H1 (cell line): ENCODE measurements around the gene EHD2. TPM values are rescaled to one million over a fixed set of nuclear protein-coding genes. Genes with fewer than 3 reads are reported as not detected.

Source experiments
- CTCF ChIA-PET: fragments of 300-600 bp; sonication (Branson Sonifier 250); formaldehyde crosslinking; loops from one replicate; lab custom pipeline; 2021; ENCODE audit not compliant: partially characterized antibody; lab: Charles Lee
- POLR2A ChIA-PET: fragments of 300-600 bp; sonication (Branson Sonifier 250); formaldehyde crosslinking; loops from one replicate; lab custom pipeline; 2021; ENCODE audit warnings: inconsistent platforms; ENCODE audit not compliant: partially characterized antibody; lab: Charles Lee
- DNase-seq, 2 experiments: peaks; one replicate each; pipeline versions ENCODE4 v3.0.0 to v3.0.0-alpha.2; 2010 to 2022; ENCODE audit warnings: low spot score in 2 of 2, low read depth in 1 of 2, mixed read lengths in 1 of 2
- FAIRE-seq: peaks from 2 replicates; lab custom pipeline; 2011; peaks lifted over from hg19 to GRCh38; lab: Jason Lieb, UNC
- H2AFZ ChIP-seq: 2 replicates; pipeline ENCODE4 v1.8.1; 2012; ENCODE audit warnings: low read length, inconsistent platforms
- H2AK5ac ChIP-seq: 2 replicates; pipeline ENCODE4 v1.6.1; 2013; ENCODE audit warnings: low read depth, low read length
- H2BK120ac ChIP-seq: replicated peaks from 2 replicates; pipeline ENCODE3; 2013; ENCODE audit warnings: low read depth, low read length, inconsistent platforms
- H2BK12ac ChIP-seq: 2 replicates; pipeline ENCODE4 v1.6.1; 2013; ENCODE audit warnings: low read depth, low read length
- H2BK15ac ChIP-seq: 2 replicates; pipeline ENCODE4 v1.6.1; 2013; ENCODE audit warnings: low read length
- H2BK20ac ChIP-seq: 2 replicates; pipeline ENCODE4 v1.6.1; 2013; ENCODE audit warnings: low read length
- H2BK5ac ChIP-seq: 2 replicates; pipeline ENCODE4 v1.6.1; 2013; ENCODE audit warnings: low read depth, low read length
- H3K14ac ChIP-seq: 2 replicates; pipeline ENCODE4 v1.6.1; 2013; ENCODE audit warnings: inconsistent platforms; ENCODE audit not compliant: insufficient read length
- H3K18ac ChIP-seq: 2 replicates; pipeline ENCODE4 v1.6.1; 2013; ENCODE audit warnings: low read length; ENCODE audit errors: extremely low read depth
- H3K23ac ChIP-seq: 2 replicates; pipeline ENCODE4 v1.6.1; 2013; ENCODE audit warnings: inconsistent platforms; ENCODE audit not compliant: insufficient read length
- H3K23me2 ChIP-seq: 2 replicates; pipeline ENCODE4 v1.6.1; 2013; ENCODE audit warnings: low read depth, low read length
- H3K27ac ChIP-seq: 2 replicates; pipeline ENCODE4 v1.6.1; 2011; ENCODE audit warnings: low read depth, low read length, inconsistent platforms
- H3K27me3 ChIP-seq, 4 experiments: replicated peaks in 1 of 4; 1 replicate in 1 of 4; 2 replicates in 3 of 4; pipeline versions ENCODE4 v1.6.1 to v1.8.1; 2011 to 2013; ENCODE audit warnings: low read length in 3 of 4, mild to moderate bottlenecking in 3 of 4, inconsistent platforms in 2 of 4, mixed read lengths in 2 of 4, moderate library complexity in 1 of 4; ENCODE audit not compliant: control insufficient read depth in 3 of 4, insufficient read depth in 3 of 4; ENCODE audit errors: extremely low read depth in 1 of 4
- H3K36me3 ChIP-seq, 4 experiments: 2 replicates each; pipeline versions ENCODE4 v1.6.1 to v1.8.1; 2011 to 2013; ENCODE audit warnings: mild to moderate bottlenecking in 4 of 4, low read length in 3 of 4, moderate library complexity in 2 of 4, control low read depth in 1 of 4, inconsistent platforms in 1 of 4; ENCODE audit not compliant: insufficient read depth in 4 of 4, control insufficient read depth in 2 of 4
- H3K4ac ChIP-seq: replicated peaks from 2 replicates; pipeline ENCODE3; 2013; ENCODE audit warnings: low read length, low read depth, mixed read lengths, inconsistent platforms; ENCODE audit not compliant: insufficient read length
- H3K4me1 ChIP-seq, 4 experiments: replicated peaks in 1 of 4; 1 replicate in 1 of 4; 2 replicates in 3 of 4; pipeline versions ENCODE4 v1.6.1 to v1.8.1; 2011 to 2013; ENCODE audit warnings: low read length in 3 of 4, inconsistent platforms in 2 of 4, mixed read lengths in 1 of 4; ENCODE audit not compliant: insufficient read depth in 4 of 4, control insufficient read depth in 3 of 4
- H3K4me2 ChIP-seq, 2 experiments: 2 replicates each; pipeline versions ENCODE4 v1.6.1 to v1.8.1; 2011 to 2013; ENCODE audit warnings: low read depth in 2 of 2, low read length in 2 of 2, control low read depth in 1 of 2, inconsistent platforms in 1 of 2, mild to moderate bottlenecking in 1 of 2; ENCODE audit not compliant: insufficient read depth in 1 of 2
- H3K4me3 ChIP-seq, 4 experiments: fragments of 200-600, 300-600 bp in 1 of 4; sonication (generic), shearing (Covaris generic), sonication (Bioruptor Twin) in 1 of 4; 2 replicates each; pipeline versions ENCODE4 v1.5.1 to v1.8.1; 2011 to 2016; ENCODE audit warnings: low read length in 4 of 4, low read depth in 3 of 4, control low read depth in 2 of 4, inconsistent platforms in 2 of 4, mild to moderate bottlenecking in 2 of 4, mixed read lengths in 1 of 4, moderate library complexity in 1 of 4; ENCODE audit not compliant: insufficient read depth in 2 of 4; ENCODE audit errors: extremely low read depth in 1 of 4
- H3K56ac ChIP-seq: replicated peaks from 2 replicates; pipeline ENCODE3; 2013; ENCODE audit warnings: low read depth, mild to moderate bottlenecking, mixed read lengths, low read length, inconsistent platforms; ENCODE audit not compliant: insufficient read length
- H3K79me1 ChIP-seq: 2 replicates; pipeline ENCODE4 v1.6.1; 2013; ENCODE audit warnings: low read depth, low read length, control low read depth
- H3K79me2 ChIP-seq, 2 experiments: 2 replicates each; pipeline versions ENCODE4 v1.6.1 to v1.8.1; 2012 to 2013; ENCODE audit warnings: low read length in 2 of 2, mild to moderate bottlenecking in 2 of 2, inconsistent platforms in 1 of 2; ENCODE audit not compliant: insufficient read depth in 2 of 2, control insufficient read depth in 1 of 2
- H3K9ac ChIP-seq, 4 experiments: replicated peaks in 1 of 4; 1 replicate in 1 of 4; 2 replicates in 3 of 4; pipeline versions ENCODE4 v1.6.1 to v1.8.1; 2011 to 2013; ENCODE audit warnings: low read depth in 3 of 4, low read length in 3 of 4, control low read depth in 2 of 4, mild to moderate bottlenecking in 2 of 4, moderate library complexity in 2 of 4, inconsistent platforms in 1 of 4; ENCODE audit errors: extremely low read depth in 1 of 4
- H3K9me3 ChIP-seq, 2 experiments: 2 replicates each; pipeline versions ENCODE4 v1.6.1 to v1.8.1; 2012 to 2013; ENCODE audit warnings: mild to moderate bottlenecking in 2 of 2, moderate library complexity in 2 of 2, control low read depth in 1 of 2, inconsistent platforms in 1 of 2, low read depth in 1 of 2, low read length in 1 of 2, mixed read lengths in 1 of 2; ENCODE audit not compliant: insufficient read depth in 2 of 2
- H4K20me1 ChIP-seq, 2 experiments: replicated peaks in 1 of 2; 2 replicates each; pipeline versions ENCODE3 to v1.8.1; 2011 to 2013; ENCODE audit warnings: inconsistent platforms in 2 of 2, low read length in 2 of 2, mild to moderate bottlenecking in 1 of 2; ENCODE audit not compliant: insufficient read depth in 2 of 2, control insufficient read depth in 1 of 2
- H4K5ac ChIP-seq: 2 replicates; pipeline ENCODE4 v1.6.1; 2013; ENCODE audit warnings: low read length, low read depth, mixed read lengths, inconsistent platforms; ENCODE audit not compliant: insufficient read length
- H4K8ac ChIP-seq: 2 replicates; pipeline ENCODE4 v1.8.0; 2013; ENCODE audit warnings: mild to moderate bottlenecking, moderate library complexity, low read length, inconsistent platforms; ENCODE audit not compliant: insufficient read depth; ENCODE audit errors: extremely low read depth
- H4K91ac ChIP-seq: replicated peaks from 2 replicates; pipeline ENCODE3; 2013; ENCODE audit warnings: low read length, mixed read lengths, inconsistent platforms; ENCODE audit not compliant: insufficient read length
- BACH1 ChIP-seq: IDR thresholded peaks from 2 replicates; pipeline ENCODE4 v1.6.1; 2012; ENCODE audit warnings: low read length, improper control_type of control experiment
- CREB1 ChIP-seq: IDR thresholded peaks from 2 replicates; pipeline ENCODE4 v1.6.1; 2012; ENCODE audit warnings: inconsistent platforms
- CTBP2 ChIP-seq: IDR thresholded peaks from 2 replicates; pipeline ENCODE4 v1.7.0; 2011; ENCODE audit warnings: borderline replicate concordance, mild to moderate bottlenecking, moderate library complexity, mixed read lengths, low read length; ENCODE audit not compliant: insufficient read depth, insufficient read length
- GABPA ChIP-seq: IDR thresholded peaks from 2 replicates; pipeline ENCODE4 v1.6.1; 2011; ENCODE audit warnings: mild to moderate bottlenecking, low read length, moderate library complexity, borderline replicate concordance; ENCODE audit not compliant: insufficient read depth
- GTF2F1 ChIP-seq: IDR thresholded peaks from 2 replicates; pipeline ENCODE4 v1.6.1; 2012; ENCODE audit warnings: low read depth, low read length, improper control_type of control experiment, borderline replicate concordance
- RAD21 ChIP-seq, 2 experiments: IDR thresholded peaks in 1 of 2; conservative IDR thresholded peaks in 1 of 2; 2 replicates each; pipeline ENCODE4 v1.6.1; 2011; ENCODE audit warnings: low read depth in 2 of 2, low read length in 2 of 2, improper control_type of control experiment in 1 of 2, inconsistent platforms in 1 of 2, mild to moderate bottlenecking in 1 of 2, moderate library complexity in 1 of 2
- RBBP5 ChIP-seq: IDR thresholded peaks from 2 replicates; pipeline ENCODE4 v1.7.1; 2012; ENCODE audit warnings: low read depth, mild to moderate bottlenecking, inconsistent platforms, low read length, moderate library complexity, borderline replicate concordance
- TEAD4 ChIP-seq: IDR thresholded peaks from 2 replicates; pipeline ENCODE4 v1.6.1; 2012; ENCODE audit warnings: low read depth, low read length, inconsistent platforms, mixed read lengths
- WGBS, 2 experiments: shearing (Covaris generic) in 1 of 2; methylation state at CpG; one replicate each; pipeline versions ENCODE4 v1.1.6 to v1.1.7; 2013 to 2015; ENCODE audit warnings: low lambda C conversion rate in 2 of 2, mixed read lengths in 2 of 2, inconsistent platforms in 1 of 2, low coverage in 1 of 2, missing lambda C conversion rate in 1 of 2; ENCODE audit not compliant: insufficient replicate concordance in 2 of 2, insufficient coverage in 1 of 2, insufficient read length in 1 of 2; ENCODE audit errors: extremely low coverage in 1 of 2, missing lambda C conversion rate in 1 of 2; 5-methylcytosine and 5-hydroxymethylcytosine counted together
- polyA plus RNA-seq, 7 experiments: library from polyadenylated mRNA; depleted of rRNA in 3 of 7; stranded (reverse) in 5 of 7; unstranded in 2 of 7; fragments of >200 nt in 5 of 7; fragments of 200-250 nt in 2 of 7; gene quantifications; 1 replicate in 5 of 7; 2 replicates in 1 of 7; 4 replicates in 1 of 7; pipeline versions ENCODE4 v1.2.1 to v1.2.3, GENCODE V29; 2011 to 2013; ENCODE audit warnings: missing spikeins in 2 of 7, mixed read lengths in 2 of 7
- total RNA-seq: library from RNA; stranded (reverse); fragmentation: NEBNext Ultra II Directional; extraction: Animal tissue kit (Norgen Biotek cat#: 25700); gene quantifications from 2 replicates; pipeline ENCODE4 v1.2.1, GENCODE V29; 2021

EHD2 gene
- total and polyA plus RNA-seq, 2 of the 8 experiments (the other 6 are each of a cell fraction or from before 2014, with no cell fraction given) = 4.5 to 14.3 TPM

DNA sequence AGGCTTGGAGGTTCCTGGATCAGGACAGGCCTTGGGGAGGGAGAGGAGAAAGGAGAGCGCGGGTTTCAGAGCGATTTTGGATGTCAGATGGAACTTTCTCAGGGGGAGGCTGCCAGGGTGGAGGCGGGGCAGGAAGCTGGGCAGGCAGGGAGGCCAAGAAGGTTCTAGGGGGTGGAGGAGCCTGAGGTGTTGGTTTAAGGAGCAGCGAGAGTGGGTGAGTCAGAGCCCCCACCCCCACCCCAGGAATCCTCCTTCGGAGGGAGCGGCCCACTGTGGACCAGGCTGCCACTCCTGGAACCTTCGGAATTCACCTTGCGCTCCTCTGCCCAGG, 16.2 kb downstream of the EHD2 start:
- Histone ChIP-seq H3K79me1 (no peaks in the 10 kb centered on the region; the same call in 1 of the 2 replicates), H3K9me3 (no peaks in the 10 kb centered on the region), H3K27ac (no peak overlapping the region), H3K56ac (no peak overlapping the region), H2BK20ac (0 out of 2 replicates have a peak overlapping the region, but pooled peaks have one; percentile 72), H2BK12ac (peak overlapping the region; percentile 80; the same call in 1 of the 2 replicates), H2AFZ (no peak overlapping the region), H3K23me2 (peaks cover 5% of the 10 kb centered on the region; the same call in 1 of the 2 replicates), H4K91ac (no peak overlapping the region), H3K4ac (no peak overlapping the region), H3K36me3 (no peaks in the 10 kb centered on the region), H2BK120ac (no peak overlapping the region), H3K9ac (peak overlapping the region in 2 of 4 experiments; percentile 13 to 63; a peak in 2 of 7 replicates), H3K4me1 (peaks cover 0 to 9% (median 5%) of the 10 kb centered on the region in 4 experiments; a peak in 2 of 7 replicates), H3K18ac (peak overlapping the region; percentile 90), H4K8ac (no peak overlapping the region), H4K20me1 (no peaks in the 10 kb centered on the region), H3K4me2 (peak overlapping the region; percentile 74 to 97), H3K4me3 (peak overlapping the region; percentile 41 to 73 (median 62)), H2BK5ac (peak overlapping the region; percentile 75; the same call in 1 of the 2 replicates), H3K23ac (no peak overlapping the region), H3K79me2 (no peaks in the 10 kb centered on the region), H3K27me3 (no peaks in the 10 kb centered on the region), H4K5ac (no peak overlapping the region), H2BK15ac (peak overlapping the region; percentile 72; the same call in 1 of the 2 replicates), H3K14ac (no peak overlapping the region), H2AK5ac (no peak overlapping the region)
- WGBS, 2 experiments = 7% methylated on average over 6 of the region's 9 CpGs; no CpG with 5 or more reads in 1 of the 2 experiments
- ChIA-PET POLR2A (interaction anchor here (0.7 to 2.7 kb wide), 8 partner anchors 10 to 214 kb away, joined by 3 to 8 read pairs (median 4); partner anchors contain the start of genes EHD2 and NOP53), CTCF (interaction anchor here (0.6 to 15.9 kb wide), 4 partner anchors 14 to 292 kb away, joined by 3 to 143 read pairs (median 4); partner anchors contain the start of gene EHD2)
- FAIRE-seq = no peak
- peak in 1 of 2 experiments; percentile 57 for DNase-seq
- TF ChIP-seq GTF2F1 (no peak), CTBP2 (no peak), TEAD4 (peak; percentile 74), CREB1 (no peak), RBBP5 (no peak), RAD21 (IDR thresholded peaks at IDR 0.05 in 1 of 2, conservative IDR thresholded peaks at IDR 0.05 in 1 of 2; ENCODE audit: low read depth in 2 of 2, low read length in 2 of 2) (no peak), GABPA (no peak), BACH1 (no peak)
